SU-DHL-6 (cell line): ENCODE measurements around the gene INTS7.

Experiments used
- CTCF ChIP-seq: fragments of 200-600 bp; sonication (generic); IDR thresholded peaks from one replicate; pipeline ENCODE4 v1.5.1; 2017; ENCODE audit warnings: antibody characterized with exemption, mild to moderate bottlenecking, low read length, moderate library complexity; ENCODE audit not compliant: insufficient read depth, poor library complexity, severe bottlenecking
- EZH2phosphoT487 ChIP-seq: fragments of 200-600 bp; sonication (generic), shearing (Covaris generic); conservative IDR thresholded peaks from 2 replicates; pipeline ENCODE4 v1.6.1; 2018; ENCODE audit warnings: mild to moderate bottlenecking, antibody characterized with exemption, low read length, moderate library complexity, mixed read lengths

GRCh38 chr1:211896958-211897357 lies 138.4 kb downstream of the INTS7 start:
- TF ChIP-seq CTCF (no peak), EZH2phosphoT487 (no peak)
